Naive thymus-derived CD4-positive, alpha-beta T cell (primary cell): Measurements from ENCODE around the gene CD247. TPM values are rescaled to one million over a fixed set of nuclear protein-coding genes. Genes with fewer than 3 reads are reported as not detected.

Experiments
- ATAC-seq: fragments of 150-1000 bp; cut with Tn5 transposase; 2 replicates; pipeline ENCODE4 v1.10.0; 2021; ENCODE audit warnings: mild to moderate bottlenecking, moderate library complexity
- CTCF ChIA-PET: fragments of 350-600 bp; sonication (Branson Sonifier 250); formaldehyde crosslinking; loops from one replicate; lab custom pipeline; 2021; ENCODE audit warnings: antibody characterized with exemption; lab: Charles Lee
- POLR2A ChIA-PET: fragments of 350-600 bp; sonication (Branson Sonifier 250); formaldehyde crosslinking; loops from one replicate; lab custom pipeline; 2021; ENCODE audit warnings: antibody characterized with exemption, inconsistent platforms; lab: Charles Lee
- DNase-seq, 9 donors: peaks; one replicate each; pipeline versions ENCODE4 v3.0.0 to v3.0.0-alpha.2; 2020 to 2022; ENCODE audit warnings: mixed read lengths in 1 of 9
- H3K27ac ChIP-seq: one replicate; pipeline ENCODE4 v1.7.0; 2013; ENCODE audit warnings: mild to moderate bottlenecking, low read depth, low read length, moderate library complexity
- H3K27me3 ChIP-seq, 2 donors: one replicate each; pipeline ENCODE4 v1.7.0; 2013; ENCODE audit warnings: low read length in 2 of 2, mild to moderate bottlenecking in 2 of 2, moderate library complexity in 2 of 2; ENCODE audit not compliant: control insufficient read depth in 2 of 2, insufficient read depth in 2 of 2
- H3K36me3 ChIP-seq, 3 experiments: 1 replicate in 2 of 3; 2 replicates in 1 of 3; pipeline ENCODE4 v1.7.0; 2013; ENCODE audit warnings: low read length in 3 of 3, mild to moderate bottlenecking in 3 of 3, moderate library complexity in 1 of 3; ENCODE audit not compliant: insufficient read depth in 3 of 3, control insufficient read depth in 2 of 3
- H3K4me1 ChIP-seq, 2 donors: one replicate each; pipeline ENCODE4 v1.7.0; 2013; ENCODE audit warnings: low read length in 2 of 2, mild to moderate bottlenecking in 2 of 2, moderate library complexity in 1 of 2; ENCODE audit not compliant: control insufficient read depth in 2 of 2, insufficient read depth in 2 of 2
- H3K4me3 ChIP-seq: 2 replicates; pipeline ENCODE4 v1.7.0; 2013; ENCODE audit warnings: mild to moderate bottlenecking, low read length
- H3K9me3 ChIP-seq, 3 experiments: 1 replicate in 2 of 3; 2 replicates in 1 of 3; pipeline ENCODE4 v1.7.0; 2013; ENCODE audit warnings: low read length in 3 of 3; ENCODE audit not compliant: control insufficient read depth in 2 of 3
- H3K27ac Mint-ChIP-seq, 9 donors: one replicate each; pipeline ENCODE4 v1.8.0; 2020 to 2022; ENCODE audit warnings: mixed read lengths in 9 of 9, mild to moderate bottlenecking in 8 of 9, moderate library complexity in 5 of 9, inconsistent platforms in 2 of 9
- H3K27me3 Mint-ChIP-seq, 5 donors: one replicate each; pipeline ENCODE4 v1.8.0; 2021 to 2022; ENCODE audit warnings: mixed read lengths in 5 of 5, mild to moderate bottlenecking in 1 of 5
- H3K36me3 Mint-ChIP-seq, 5 donors: one replicate each; pipeline ENCODE4 v1.8.0; 2020 to 2022; ENCODE audit warnings: mixed read lengths in 5 of 5, mild to moderate bottlenecking in 3 of 5, inconsistent platforms in 1 of 5
- H3K4me1 Mint-ChIP-seq, 7 donors: one replicate each; pipeline ENCODE4 v1.8.0; 2020 to 2022; ENCODE audit warnings: mixed read lengths in 7 of 7, mild to moderate bottlenecking in 3 of 7, inconsistent platforms in 1 of 7
- H3K4me3 Mint-ChIP-seq, 10 donors: one replicate each; pipeline ENCODE4 v1.8.0; 2020 to 2022; ENCODE audit warnings: mild to moderate bottlenecking in 10 of 10, mixed read lengths in 10 of 10, moderate library complexity in 6 of 10, inconsistent platforms in 2 of 10
- H3K9me3 Mint-ChIP-seq, 11 donors: one replicate each; pipeline ENCODE4 v1.8.0; 2020 to 2022; ENCODE audit warnings: mixed read lengths in 11 of 11, mild to moderate bottlenecking in 4 of 11, inconsistent platforms in 1 of 11, moderate library complexity in 1 of 11
- intact Hi-C, 2 donors: fragments of 100-400 bp; cut with micrococcal nuclease; formaldehyde crosslinking; loops; one replicate each; pipeline ENCODE4 v1.15.1; 2023
- polyA plus RNA-seq, 2 donors: library from polyadenylated mRNA; unstranded; fragments of 300-500 nt; fragmentation: Illumina TruSeq; gene quantifications; one replicate each; pipeline ENCODE4 v1.2.3, GENCODE V29; 2021
- total RNA-seq, 6 experiments: library from RNA in 5 of 6; stranded (reverse) in 5 of 6; gene quantifications; 1 replicate in 5 of 6; 2 replicates in 1 of 6; pipeline ENCODE4 v1.2.3 and lab custom pipeline; 2021 to 2026

The CD247 gene
- total and polyA plus RNA-seq, 7 experiments from 2014 or later, result 246 to 476 (median 352) TPM

GRCh38 chr1:167467126-167467710 lies 51.1 kb downstream of the CD247 start:
- ChIA-PET POLR2A (interaction anchor here (0.6 to 11.3 kb wide), 7 partner anchors 11 to 74 kb away, joined by 3 to 156 read pairs (median 51); partner anchors contain the start of gene CD247), CTCF (interaction anchor here (1.9 to 4.1 kb wide), 2 partner anchors 11 kb away, joined by 7 to 16 read pairs; no protein-coding TSS in a partner anchor)
- Histone ChIP-seq H3K4me3 (no peak overlapping the region), H3K27me3 (no peaks in the 10 kb centered on the region), H3K4me1 (peaks cover under 1 to 79% of the 10 kb centered on the region in 2 donors), H3K27ac (peak overlapping the region; percentile 69), H3K36me3 (peaks cover 0 to 4% (median 0%) of the 10 kb centered on the region in 3 experiments), H3K9me3 (no peaks in the 10 kb centered on the region)
- H3K27me3 Mint-ChIP-seq, result no peaks in the 10 kb centered on the region
- peaks cover 0 to 10% (median 0%) of the 10 kb centered on the region in 5 donors for H3K36me3 Mint-ChIP-seq
- peak overlapping the region in 8 of 9 donors; percentile 86 to 98 (median 92) for H3K27ac Mint-ChIP-seq
- no peaks in the 10 kb centered on the region for H3K9me3 Mint-ChIP-seq
- H3K4me3 Mint-ChIP-seq, result peak overlapping the region in 8 of 10 donors; percentile 29 to 82 (median 59)
- peaks cover 39 to 99% (median 92%) of the 10 kb centered on the region in 7 donors for H3K4me1 Mint-ChIP-seq
- intact Hi-C loops, result no loop called here
- DNase-seq (no peak), ATAC-seq (peak; percentile 57)

- no peaks in the 10 kb centered on the region for H3K9me3 Mint-ChIP-seq
- H3K27me3 Mint-ChIP-seq, result no peaks in the 10 kb centered on the region
- Histone ChIP-seq H3K27me3 (no peaks in the 10 kb centered on the region), H3K4me1 (peaks cover 0 to 83% of the 10 kb centered on the region in 2 donors), H3K27ac (peak overlapping the region; percentile 100), H3K4me3 (no peak overlapping the region), H3K36me3 (peaks cover 0 to 8% (median 0%) of the 10 kb centered on the region in 3 experiments), H3K9me3 (no peaks in the 10 kb centered on the region)
- peaks cover 40 to 99% (median 92%) of the 10 kb centered on the region in 7 donors for H3K4me1 Mint-ChIP-seq
- H3K4me3 Mint-ChIP-seq, result peak overlapping the region in 9 of 10 donors; percentile 40 to 82 (median 72)
- ATAC-seq (no peak), DNase-seq (no peak)
- ChIA-PET POLR2A (interaction anchor here (0.6 to 11.3 kb wide), 11 partner anchors 10 to 76 kb away, joined by 3 to 156 read pairs (median 4); partner anchors contain the start of gene CD247), CTCF (interaction anchor here (0.7 to 1.4 kb wide), 7 partner anchors 11 to 92 kb away, joined by 3 to 5 read pairs (median 3); no protein-coding TSS in a partner anchor)
- peak overlapping the region in 8 of 9 donors; percentile 87 to 98 (median 93) for H3K27ac Mint-ChIP-seq
- intact Hi-C loops, result loop anchor here in 1 of 2 donors (1.0 kb wide), 2 partner anchors 9 kb away; no protein-coding TSS in a partner anchor
- H3K36me3 Mint-ChIP-seq, result peaks cover 0 to 9% (median 0%) of the 10 kb centered on the region in 5 donors
Observed at GRCh38 chr1:167465743-167466142, 52.6 kb downstream of the CD247 start.

GRCh38 chr1:167465018-167465417 lies 53.3 kb downstream of the CD247 start:
- peak overlapping the region in 8 of 9 donors; percentile 87 to 98 (median 94) for H3K27ac Mint-ChIP-seq
- intact Hi-C loops, result loop anchor here in 1 of 2 donors (1.0 kb wide), 1 partner anchor 9 kb away; no protein-coding TSS in a partner anchor
- H3K36me3 ChIP-seq, result peaks cover 0 to 8% (median 0%) of the 10 kb centered on the region in 3 experiments
- ATAC-seq, result no peak
- peaks cover 42 to 99% (median 94%) of the 10 kb centered on the region in 7 donors for H3K4me1 Mint-ChIP-seq
- H3K4me1 ChIP-seq, result peaks cover 0 to 84% of the 10 kb centered on the region in 2 donors
- H3K4me3 ChIP-seq, result no peak overlapping the region
- no peak for DNase-seq
- no peaks in the 10 kb centered on the region for H3K9me3 ChIP-seq
- no peaks in the 10 kb centered on the region for H3K9me3 Mint-ChIP-seq
- peaks cover 0 to 10% (median 0%) of the 10 kb centered on the region in 5 donors for H3K36me3 Mint-ChIP-seq
- POLR2A ChIA-PET, result interaction anchor here (0.6 to 11.3 kb wide), 15 partner anchors 8 to 52 kb away, joined by 3 to 156 read pairs (median 5); partner anchors contain the start of gene CD247
- H3K27me3 Mint-ChIP-seq, result no peaks in the 10 kb centered on the region
- H3K27ac ChIP-seq, result peak overlapping the region; percentile 100
- CTCF ChIA-PET, result interaction anchor here (0.8 to 1.4 kb wide), 7 partner anchors 12 to 93 kb away, joined by 3 read pairs; no protein-coding TSS in a partner anchor
- no peaks in the 10 kb centered on the region for H3K27me3 ChIP-seq
- H3K4me3 Mint-ChIP-seq, result peak overlapping the region in 9 of 10 donors; percentile 54 to 82 (median 72)

GRCh38 chr1:167463875-167464575 lies 54.3 kb downstream of the CD247 start:
- no peak overlapping the region for H3K4me3 ChIP-seq
- no peaks in the 10 kb centered on the region for H3K9me3 ChIP-seq
- H3K27ac Mint-ChIP-seq, result peak overlapping the region in 8 of 9 donors; percentile 87 to 98 (median 94)
- no peaks in the 10 kb centered on the region for H3K27me3 ChIP-seq
- DNase-seq (no peak), ATAC-seq (no peak)
- no peaks in the 10 kb centered on the region for H3K27me3 Mint-ChIP-seq
- CTCF ChIA-PET, result interaction anchor here (0.7 to 1.4 kb wide), 6 partner anchors 8 to 69 kb away, joined by 3 read pairs; no protein-coding TSS in a partner anchor
- intact Hi-C loops, result no loop called here
- H3K9me3 Mint-ChIP-seq, result no peaks in the 10 kb centered on the region
- peaks cover 0 to 8% (median 0%) of the 10 kb centered on the region in 3 experiments for H3K36me3 ChIP-seq
- peaks cover 38 to 99% (median 91%) of the 10 kb centered on the region in 7 donors for H3K4me1 Mint-ChIP-seq
- H3K36me3 Mint-ChIP-seq, result peaks cover 0 to 13% (median 0%) of the 10 kb centered on the region in 5 donors
- peaks cover 0 to 86% of the 10 kb centered on the region in 2 donors for H3K4me1 ChIP-seq
- H3K27ac ChIP-seq, result peak overlapping the region; percentile 100
- POLR2A ChIA-PET, result interaction anchor here (0.6 to 11.3 kb wide), 11 partner anchors 9 to 53 kb away, joined by 3 to 156 read pairs (median 6); partner anchors contain the start of gene CD247
- H3K4me3 Mint-ChIP-seq, result peak overlapping the region in 9 of 10 donors; percentile 43 to 82 (median 69)

GRCh38 chr1:167463080-167463479 lies 55.2 kb downstream of the CD247 start:
- intact Hi-C loops, result no loop called here
- Mint-ChIP-seq H3K36me3 (peaks cover 0 to 16% (median 0%) of the 10 kb centered on the region in 5 donors), H3K27me3 (no peaks in the 10 kb centered on the region), H3K27ac (peak overlapping the region in 8 of 9 donors; percentile 87 to 98 (median 94)), H3K9me3 (no peaks in the 10 kb centered on the region), H3K4me1 (peaks cover 36 to 99% (median 86%) of the 10 kb centered on the region in 7 donors), H3K4me3 (peak overlapping the region in 7 of 10 donors; percentile 7 to 81 (median 53))
- POLR2A ChIA-PET, result interaction anchor here (2.3 to 13.5 kb wide), 2 partner anchors 15 to 55 kb away, joined by 14 to 273 read pairs; partner anchors contain the start of gene CD247
- DNase-seq, result no peak
- no peak overlapping the region for H3K4me3 ChIP-seq
- CTCF ChIA-PET, result no interaction called here
- peak overlapping the region; percentile 100 for H3K27ac ChIP-seq
- no peaks in the 10 kb centered on the region for H3K27me3 ChIP-seq
- peaks cover 0 to 86% of the 10 kb centered on the region in 2 donors for H3K4me1 ChIP-seq
- peaks cover 0 to 8% (median 0%) of the 10 kb centered on the region in 3 experiments for H3K36me3 ChIP-seq
- no peak for ATAC-seq
- H3K9me3 ChIP-seq, result no peaks in the 10 kb centered on the region
